IMR-90 (cell line): ENCODE results near the gene TMPRSS7. TPM values are rescaled to one million over a fixed set of nuclear protein-coding genes. Genes with fewer than 3 reads are reported as not detected.
A peak's percentile ranks its signal among the peaks of the same experiment; 100 is the strongest.

Experiments used
- ATAC-seq: fragments of 200-7000 bp; cut with Tn5 transposase; 2 replicates; pipeline ENCODE4 v1.9.1; 2020; ENCODE audit warnings: low read depth, mild to moderate bottlenecking, moderate library complexity
- BruUV-seq: library from RNA; stranded (reverse); fragments of 400-500 nt; replicated peaks from 2 replicates; lab custom pipeline; 2021; lab: Mats Ljungman, UMichigan
- CTCF ChIA-PET: fragments of 300-600 bp; formaldehyde crosslinking; extraction: SDS; loops from one replicate; lab custom pipeline; 2021; ENCODE audit warnings: antibody characterized with exemption; lab: Yijun Ruan, JAX
- POLR2A ChIA-PET: fragments of 300-600 bp; sonication (Branson Sonifier 250); formaldehyde crosslinking; loops from one replicate; lab custom pipeline; 2022; ENCODE audit warnings: antibody characterized with exemption; ENCODE audit not compliant: unreplicated experiment; lab: Charles Lee
- DNase-seq: peaks from one replicate; pipeline ENCODE4 v3.0.0; 2013
- H2AFZ ChIP-seq: replicated peaks from 2 replicates; pipeline ENCODE3; 2013; ENCODE audit warnings: low read length, mild to moderate bottlenecking; ENCODE audit not compliant: poor library complexity
- H2AK5ac ChIP-seq: 2 replicates; pipeline ENCODE4 v1.6.1; 2013; ENCODE audit warnings: low read depth, low read length, inconsistent platforms
- H2AK9ac ChIP-seq: replicated peaks from 2 replicates; pipeline ENCODE3; 2013; ENCODE audit warnings: mild to moderate bottlenecking, low read depth, low read length, moderate library complexity; ENCODE audit not compliant: poor library complexity
- H2BK120ac ChIP-seq: 2 replicates; pipeline ENCODE4 v1.6.1; 2013; ENCODE audit warnings: low read depth, low read length, inconsistent platforms
- H2BK15ac ChIP-seq: 3 replicates; pipeline ENCODE4 v1.6.1; 2013; ENCODE audit warnings: low read depth, low read length, inconsistent platforms
- H2BK20ac ChIP-seq: 2 replicates; pipeline ENCODE4 v1.6.1; 2013; ENCODE audit warnings: low read depth, mild to moderate bottlenecking, inconsistent platforms, low read length, moderate library complexity
- H2BK5ac ChIP-seq: 2 replicates; pipeline ENCODE4 v1.6.1; 2013; ENCODE audit warnings: mild to moderate bottlenecking, low read depth, low read length, inconsistent platforms; ENCODE audit not compliant: poor library complexity, severe bottlenecking
- H3K14ac ChIP-seq: replicated peaks from 2 replicates; pipeline ENCODE4 v1.6.1; 2013; ENCODE audit warnings: low read depth, low read length, inconsistent platforms
- H3K18ac ChIP-seq: 2 replicates; pipeline ENCODE4 v1.6.1; 2013; ENCODE audit warnings: low read depth, low read length, control low read depth
- H3K23ac ChIP-seq: 2 replicates; pipeline ENCODE4 v1.6.1; 2013; ENCODE audit warnings: low read depth, low read length, inconsistent platforms
- H3K27ac ChIP-seq: 2 replicates; pipeline ENCODE4 v1.5.1; 2013; ENCODE audit warnings: mild to moderate bottlenecking, control low read depth, low read length; ENCODE audit not compliant: insufficient read depth
- H3K27me3 ChIP-seq: 2 replicates; pipeline ENCODE4 v1.6.1; 2013; ENCODE audit warnings: low read length; ENCODE audit not compliant: control insufficient read depth, insufficient read depth
- H3K36me3 ChIP-seq: 2 replicates; pipeline ENCODE4 v1.6.1; 2013; ENCODE audit warnings: low read length, mixed read lengths; ENCODE audit not compliant: control insufficient read depth, insufficient read depth
- H3K4ac ChIP-seq: 2 replicates; pipeline ENCODE4 v1.6.1; 2013; ENCODE audit warnings: low read depth, low read length, inconsistent platforms
- H3K4me1 ChIP-seq: 2 replicates; pipeline ENCODE4 v1.6.1; 2013; ENCODE audit warnings: low read length, mixed read lengths; ENCODE audit not compliant: control insufficient read depth, insufficient read depth
- H3K4me2 ChIP-seq: 2 replicates; pipeline ENCODE4 v1.6.1; 2013; ENCODE audit warnings: low read depth, mild to moderate bottlenecking, control low read depth, low read length, moderate library complexity
- H3K4me3 ChIP-seq: 2 replicates; pipeline ENCODE4 v1.5.1; 2013; ENCODE audit warnings: low read depth, mild to moderate bottlenecking, control low read depth, low read length, moderate library complexity; ENCODE audit not compliant: insufficient read depth
- H3K56ac ChIP-seq: 2 replicates; pipeline ENCODE4 v1.6.1; 2013; ENCODE audit warnings: low read length, inconsistent platforms; ENCODE audit not compliant: insufficient read depth; ENCODE audit errors: extremely low read depth
- H3K79me1 ChIP-seq, 2 experiments: 2 replicates each; pipeline ENCODE4 v1.6.1; 2013; ENCODE audit warnings: low read length in 2 of 2, inconsistent platforms in 1 of 2, low read depth in 1 of 2
- H3K9ac ChIP-seq: 2 replicates; pipeline ENCODE4 v1.6.1; 2013; ENCODE audit warnings: low read depth, low read length, control low read depth
- H3K9me1 ChIP-seq: 2 replicates; pipeline ENCODE4 v1.6.1; 2013; ENCODE audit warnings: low read length, inconsistent platforms; ENCODE audit not compliant: insufficient read depth
- H3K9me3 ChIP-seq: 2 replicates; pipeline ENCODE4 v1.6.1; 2013; ENCODE audit warnings: low read length; ENCODE audit not compliant: control insufficient read depth, insufficient read depth
- H4K20me1 ChIP-seq: 2 replicates; pipeline ENCODE4 v1.6.1; 2013; ENCODE audit warnings: low read length, inconsistent platforms; ENCODE audit not compliant: insufficient read depth
- H4K5ac ChIP-seq: 2 replicates; pipeline ENCODE4 v1.6.1; 2013; ENCODE audit warnings: mild to moderate bottlenecking, low read depth, low read length, control low read depth
- H4K8ac ChIP-seq, 2 experiments: 2 replicates each; pipeline ENCODE4 v1.6.1; 2013; ENCODE audit warnings: low read depth in 2 of 2, low read length in 2 of 2, control low read depth in 1 of 2, inconsistent platforms in 1 of 2
- H4K91ac ChIP-seq: 2 replicates; pipeline ENCODE4 v1.6.1; 2013; ENCODE audit warnings: low read depth, low read length, inconsistent platforms; ENCODE audit not compliant: insufficient read depth
- BHLHE40 ChIP-seq: fragments of 150-350 bp; IDR thresholded peaks from 2 replicates; pipeline ENCODE4 v1.6.1; 2016; ENCODE audit warnings: mild to moderate bottlenecking, low read depth, low read length
- CHD1 ChIP-seq: IDR thresholded peaks from 2 replicates; pipeline ENCODE4 v1.6.1; 2012; ENCODE audit warnings: low read depth, low read length, improper control_type of control experiment
- FOS ChIP-seq: fragments of 150-350 bp; IDR thresholded peaks from 2 replicates; pipeline ENCODE4 v1.6.1; 2016; ENCODE audit warnings: low read depth, low read length
- MAZ ChIP-seq: IDR thresholded peaks from 2 replicates; pipeline ENCODE4 v1.6.1; 2012; ENCODE audit warnings: low read depth, mild to moderate bottlenecking, low read length, improper control_type of control experiment, moderate library complexity, borderline replicate concordance
- POLR2A ChIP-seq: IDR thresholded peaks from 2 replicates; pipeline ENCODE4 v1.6.1; 2012; ENCODE audit warnings: mild to moderate bottlenecking, low read depth, low read length
- RCOR1 ChIP-seq: IDR thresholded peaks from 2 replicates; pipeline ENCODE4 v1.6.1; 2012; ENCODE audit warnings: mild to moderate bottlenecking, low read length, improper control_type of control experiment; ENCODE audit not compliant: insufficient replicate concordance
- WGBS, 2 experiments: methylation state at CpG; one replicate each; pipeline versions ENCODE4 v1.1.5 to v1.1.7; 2013; ENCODE audit warnings: missing lambda C conversion rate in 2 of 2; ENCODE audit not compliant: insufficient read length in 1 of 2; ENCODE audit errors: extremely low coverage in 2 of 2; 5-methylcytosine and 5-hydroxymethylcytosine counted together
- dilution Hi-C: fragments of 300-500 bp; cut with HindIII; formaldehyde crosslinking; loops from one replicate; pipeline ENCODE4 v1.14.3; 2018; ENCODE audit warnings: low sequenced_read_pairs; ENCODE audit not compliant: unreplicated experiment
- in situ Hi-C: fragments of 300-500 bp; cut with MboI; formaldehyde crosslinking; loops from 3 replicates; pipeline ENCODE4 v1.14.3; 2019; ENCODE audit warnings: low sequenced_read_pairs, inconsistent platforms, mixed read lengths
- intact Hi-C: fragments of 100-400 bp; cut with micrococcal nuclease; formaldehyde crosslinking; loops from 2 replicates; pipeline ENCODE4 v1.10.0; 2022
- polyA plus RNA-seq, 3 experiments: library from polyadenylated mRNA; depleted of rRNA; stranded (reverse); fragments of >200 nt; gene quantifications; 2 replicates each; pipeline ENCODE4 v1.2.3, GENCODE V29; 2012; ENCODE audit warnings: low replicate concordance in 1 of 3
- total RNA-seq: library from RNA; depleted of rRNA; stranded (reverse); fragments of >200 nt; gene quantifications from 2 replicates; pipeline ENCODE4 v1.2.3, GENCODE V29; 2012
- TF ChIP-seq, protein P1 (sequence below): fragments of 150-350 bp; IDR thresholded peaks from 2 replicates; pipeline ENCODE4 v1.6.1; 2017; ENCODE audit warnings: mild to moderate bottlenecking, antibody characterized with exemption, low read length, low read depth
- TF ChIP-seq, protein P2 (sequence below): fragments of 150-350 bp; IDR thresholded peaks from 2 replicates; pipeline ENCODE4 v1.6.1; 2016; ENCODE audit warnings: low read depth, mild to moderate bottlenecking, low read length, moderate library complexity, borderline replicate concordance

TMPRSS7 gene
- total and polyA plus RNA-seq, 2 of the 4 experiments (the other 2 are of a cell fraction): 0.07 TPM; not detected in 1

DNA sequence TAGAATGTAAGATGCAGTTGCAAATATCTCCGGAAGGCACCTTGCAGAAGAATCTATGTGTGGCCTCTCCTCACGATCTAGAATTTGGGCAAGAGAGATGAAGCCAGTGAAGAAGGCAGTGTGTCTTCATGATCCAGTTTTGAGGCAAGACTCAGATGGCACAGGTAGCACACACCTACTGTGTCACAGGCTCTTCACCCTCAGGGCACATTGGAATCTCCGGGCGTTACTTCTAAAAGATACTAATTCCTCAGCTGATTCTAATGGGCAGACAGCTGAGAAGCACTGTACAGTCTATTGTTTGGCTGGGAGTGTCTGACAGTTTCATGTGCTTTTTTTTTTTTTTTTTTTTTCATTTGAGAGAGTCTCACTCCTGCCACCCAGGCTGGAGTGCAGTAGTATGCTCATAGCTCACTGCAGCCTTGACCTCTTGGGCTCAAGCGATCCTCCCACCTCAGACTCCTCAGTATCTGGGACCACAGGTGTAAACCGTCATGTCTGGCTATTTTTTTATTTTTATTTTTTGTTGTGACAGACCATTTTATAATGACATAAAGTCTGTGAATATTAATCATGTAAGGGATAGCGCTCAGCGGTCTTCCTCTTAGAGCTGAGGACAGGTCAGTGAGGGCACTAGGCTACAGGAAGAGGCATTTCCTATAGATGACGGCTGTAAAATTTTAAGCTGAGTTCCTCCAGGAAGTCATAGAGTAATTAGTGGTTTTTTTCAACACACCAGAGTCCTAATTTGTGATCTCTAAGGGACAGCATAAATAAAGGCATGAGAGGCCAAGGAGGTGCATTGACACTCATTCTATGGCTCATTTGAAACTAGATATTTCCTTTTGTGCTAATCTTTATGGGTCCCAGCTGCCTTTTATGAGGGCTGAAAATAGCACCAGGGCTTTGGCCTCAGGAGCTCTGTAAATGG is 55.7 kb downstream of the TMPRSS7 start:
- DNase-seq: no peak
- no peak overlapping the region for H4K8ac ChIP-seq
- no peak overlapping the region for H3K56ac ChIP-seq
- H3K18ac ChIP-seq: no peak overlapping the region
- no peak overlapping the region for H3K4me3 ChIP-seq
- no peak overlapping the region for H3K9ac ChIP-seq
- no peak overlapping the region for H2BK5ac ChIP-seq
- in situ Hi-C loops (no loop called here), dilution Hi-C loops (no loop called here), intact Hi-C loops (no loop called here)
- H4K5ac ChIP-seq: no peak overlapping the region; the same call in 1 of the 2 replicates
- no peak for ATAC-seq
- no peak overlapping the region for H2BK120ac ChIP-seq
- no peak overlapping the region for H3K14ac ChIP-seq
- peaks cover 16 to 58% of the 10 kb centered on the region in 2 experiments; a peak in 3 of 4 replicates for H3K79me1 ChIP-seq
- no peak overlapping the region for H2AK9ac ChIP-seq
- no peak overlapping the region for H2BK15ac ChIP-seq
- ChIA-PET POLR2A (no interaction called here), CTCF (no interaction called here)
- no peak overlapping the region for H3K4ac ChIP-seq
- no peak for TF ChIP-seq MAZ
- TF ChIP-seq, protein P1, sequence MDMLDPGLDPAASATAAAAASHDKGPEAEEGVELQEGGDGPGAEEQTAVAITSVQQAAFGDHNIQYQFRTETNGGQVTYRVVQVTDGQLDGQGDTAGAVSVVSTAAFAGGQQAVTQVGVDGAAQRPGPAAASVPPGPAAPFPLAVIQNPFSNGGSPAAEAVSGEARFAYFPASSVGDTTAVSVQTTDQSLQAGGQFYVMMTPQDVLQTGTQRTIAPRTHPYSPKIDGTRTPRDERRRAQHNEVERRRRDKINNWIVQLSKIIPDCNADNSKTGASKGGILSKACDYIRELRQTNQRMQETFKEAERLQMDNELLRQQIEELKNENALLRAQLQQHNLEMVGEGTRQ: no peak
- TF ChIP-seq, protein P2, sequence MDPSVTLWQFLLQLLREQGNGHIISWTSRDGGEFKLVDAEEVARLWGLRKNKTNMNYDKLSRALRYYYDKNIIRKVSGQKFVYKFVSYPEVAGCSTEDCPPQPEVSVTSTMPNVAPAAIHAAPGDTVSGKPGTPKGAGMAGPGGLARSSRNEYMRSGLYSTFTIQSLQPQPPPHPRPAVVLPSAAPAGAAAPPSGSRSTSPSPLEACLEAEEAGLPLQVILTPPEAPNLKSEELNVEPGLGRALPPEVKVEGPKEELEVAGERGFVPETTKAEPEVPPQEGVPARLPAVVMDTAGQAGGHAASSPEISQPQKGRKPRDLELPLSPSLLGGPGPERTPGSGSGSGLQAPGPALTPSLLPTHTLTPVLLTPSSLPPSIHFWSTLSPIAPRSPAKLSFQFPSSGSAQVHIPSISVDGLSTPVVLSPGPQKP: no peak
- TF ChIP-seq POLR2A: no peak
- no peak for TF ChIP-seq BHLHE40
- TF ChIP-seq RCOR1: no peak
- TF ChIP-seq CHD1: no peak
- no peak for TF ChIP-seq FOS
- H3K27me3 ChIP-seq: no peaks in the 10 kb centered on the region
- 60% methylated on average over 1 of the region's 9 CpGs; no CpG with 5 or more reads in 1 of the 2 experiments for WGBS, 2 experiments
- 0 out of 2 replicates have a peak overlapping the region, but pooled peaks have one; percentile 12 for H3K23ac ChIP-seq
- H2AFZ ChIP-seq: no peak overlapping the region
- no peaks in the 10 kb centered on the region for H3K36me3 ChIP-seq
- H3K9me1 ChIP-seq: peaks cover 13% of the 10 kb centered on the region; the same call in 1 of the 2 replicates
- no peak overlapping the region for H3K4me2 ChIP-seq
- H4K20me1 ChIP-seq: no peaks in the 10 kb centered on the region
- no TSS peak for BruUV-seq
- H4K91ac ChIP-seq: no peak overlapping the region
- no peak overlapping the region for H2AK5ac ChIP-seq
- no peaks in the 10 kb centered on the region for H3K9me3 ChIP-seq
- H2BK20ac ChIP-seq: no peak overlapping the region; the same call in 1 of the 2 replicates
- H3K27ac ChIP-seq: no peak overlapping the region
- H3K4me1 ChIP-seq: peaks cover 12% of the 10 kb centered on the region
